Measurements from ENCODE around the gene KLHL3.

DNA sequence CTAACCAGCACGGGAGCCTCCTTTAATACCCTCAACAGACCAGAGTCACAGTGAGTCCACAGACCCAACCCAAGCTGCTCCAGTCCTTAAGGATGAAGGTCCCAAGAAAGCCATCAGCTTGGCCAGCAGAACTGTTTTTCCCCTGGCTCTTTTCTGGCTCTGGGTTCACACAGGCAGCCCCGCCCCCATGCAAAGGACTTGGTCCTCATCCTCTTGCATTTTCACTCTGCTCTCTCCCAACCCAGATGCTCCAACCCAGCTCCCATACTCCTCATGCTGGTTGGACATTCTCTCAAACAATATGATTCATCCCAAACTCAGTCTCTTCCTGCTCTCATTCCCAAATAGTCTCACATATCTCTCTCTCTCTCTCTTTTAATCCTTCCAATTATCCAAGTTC is 162.5 kb downstream of the KLHL3 start:
- no peak for TF ChIP-seq SP1 (IDR thresholded peaks at IDR 0.05)
- no peak for TF ChIP-seq SUZ12 (IDR thresholded peaks at IDR 0.05)
- no peak for TF ChIP-seq ZNF384 (IDR thresholded peaks at IDR 0.05)
- TF ChIP-seq PKNOX1 (IDR thresholded peaks at IDR 0.05) = no peak
- no peak for TF ChIP-seq ARNT (IDR thresholded peaks at IDR 0.05)
- TF ChIP-seq L3MBTL2 (conservative IDR thresholded peaks at IDR 0.05) = no peak
